Measurements from ENCODE around the gene DOCK2.

- TF ChIP-seq CTCF (IDR thresholded peaks at IDR 0.05; ENCODE audit: extremely low read depth in 1 of 2, insufficient read depth in 1 of 2, low read depth in 1 of 2, low read length in 2 of 2) (no peak), GATA2 (IDR thresholded peaks at IDR 0.05; ENCODE audit: insufficient read depth, insufficient read length, low read depth, low read length) (no peak), EZH2 (IDR thresholded peaks at IDR 0.05; ENCODE audit: borderline replicate concordance, low read depth, low read length, severe bottlenecking) (no peak), POLR2AphosphoS5 (IDR thresholded peaks at IDR 0.05; ENCODE audit: insufficient read depth, low read depth, low read length) (no peak), POLR2A (IDR thresholded peaks at IDR 0.05; ENCODE audit: low read depth, low read length) (no peak)
These were observed 190.7 kb downstream of the DOCK2 start for GRCh38 chr5:169827769-169828168.
